T-helper 2 cell treated with Interferon-gamma antibody and Interleukin-4, amounts not matched to agents 100 ng/mL and 5 ng/mL, for 36 hours (primary cell): ENCODE measurements around the gene SLC5A4. TPM values are rescaled to one million over a fixed set of nuclear protein-coding genes. Genes with fewer than 3 reads are reported as not detected.

Experiments used
- intact Hi-C: fragments of 100-400 bp; cut with micrococcal nuclease; formaldehyde crosslinking; loops from one replicate; pipeline ENCODE4 v1.15.1; 2023
- total RNA-seq: library from RNA; stranded (reverse); gene quantifications from 2 replicates; pipeline ENCODE4 v1.2.3, GENCODE V29; 2022

The SLC5A4 gene
- total RNA-seq, 1 donor from 2014 or later: not detected

- intact Hi-C loops: no loop called here
These were observed 22.1 kb downstream of the SLC5A4 start for GRCh38 chr22:32233091-32233490.

GRCh38 chr22:32232191-32232830, 22.8 kb downstream of the SLC5A4 start:
- intact Hi-C loops: no loop called here

- intact Hi-C loops: no loop called here
These were observed 28.6 kb downstream of the SLC5A4 start for GRCh38 chr22:32226326-32227104.

GRCh38 chr22:32222991-32223390, 32.2 kb downstream of the SLC5A4 start:
- intact Hi-C loops: no loop called here

GRCh38 chr22:32219026-32219425, 36.1 kb downstream of the SLC5A4 start:
- intact Hi-C loops: no loop called here

- intact Hi-C loops: no loop called here
These were observed 36.7 kb downstream of the SLC5A4 start for GRCh38 chr22:32218470-32218869.

GRCh38 chr22:32217465-32217864, 37.7 kb downstream of the SLC5A4 start:
- intact Hi-C loops: no loop called here

GRCh38 chr22:32216911-32217310, 38.2 kb downstream of the SLC5A4 start:
- intact Hi-C loops: no loop called here

GRCh38 chr22:32211011-32211410, 44.1 kb downstream of the SLC5A4 start:
- intact Hi-C loops: no loop called here

GRCh38 chr22:32208681-32209080, 46.5 kb downstream of the SLC5A4 start:
- intact Hi-C loops: loop anchor here (5.0 kb wide), 2 partner anchors 66 to 264 kb away; partner anchors contain the start of gene FBXO7

- intact Hi-C loops: loop anchor here (5.0 kb wide), 2 partner anchors 66 to 264 kb away; partner anchors contain the start of gene FBXO7
These were observed 47.1 kb downstream of the SLC5A4 start for GRCh38 chr22:32207971-32208480.

- intact Hi-C loops: loop anchor here (5.0 kb wide), 2 partner anchors 65 to 265 kb away; partner anchors contain the start of gene FBXO7
These were observed 48.1 kb downstream of the SLC5A4 start for GRCh38 chr22:32206774-32207758.

GRCh38 chr22:32205974-32206773, 49.0 kb downstream of the SLC5A4 start:
- intact Hi-C loops: loop anchor here (2.0 to 5.0 kb wide), 3 partner anchors 64 to 266 kb away; partner anchors contain the start of gene FBXO7

GRCh38 chr22:32204856-32205722, 50.1 kb downstream of the SLC5A4 start, which contains the start of gene RFPL2:
RFPL2 (minus strand) TSS chr22:32205073; CDS start chr22:32202451, 2,622 bp downstream.
- intact Hi-C loops: loop anchor here (2.0 to 5.0 kb wide), 3 partner anchors 63 to 267 kb away; partner anchors contain the start of gene FBXO7

GRCh38 chr22:32204040-32204855, 50.9 kb downstream of the SLC5A4 start:
- intact Hi-C loops: loop anchor here (2.0 kb wide), 1 partner anchor 227 kb away; no protein-coding TSS in a partner anchor

GRCh38 chr22:32203181-32204039, 51.7 kb downstream of the SLC5A4 start:
- intact Hi-C loops: loop anchor here (2.0 kb wide), 1 partner anchor 227 kb away; no protein-coding TSS in a partner anchor
